ENCODE results near the gene CCDC188. TPM values are rescaled to one million over a fixed set of nuclear protein-coding genes. Genes with fewer than 3 reads are reported as not detected.

CCDC188 gene
- total and polyA plus RNA-seq, 2 of the 8 experiments (the other 6 are each of a cell fraction or from before 2014, with no cell fraction given), result not detected

DNA sequence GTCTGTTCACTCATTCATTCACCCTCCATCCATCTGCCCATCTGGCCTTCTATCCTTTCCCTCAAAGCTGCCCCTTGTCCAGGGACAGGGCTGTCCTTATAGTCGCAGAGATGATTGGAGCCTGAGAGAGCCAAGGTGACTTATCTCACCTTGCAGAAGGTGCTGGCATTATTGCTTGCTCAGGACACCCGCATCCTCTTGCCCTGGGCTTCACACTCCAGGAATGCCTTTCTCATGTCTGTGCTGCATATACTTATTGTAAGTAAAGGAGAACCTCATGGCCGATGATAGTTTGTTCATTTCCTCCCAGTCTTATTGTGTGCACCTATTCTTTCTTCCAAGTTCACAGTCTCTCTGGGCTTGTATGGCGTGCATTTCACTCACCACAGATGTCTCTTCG is 49.1 kb upstream of the CCDC188 start:
- POLR2A ChIA-PET (ENCODE audit: partially characterized antibody), result no interaction called here

More for the DNA sequence above, 49.1 kb upstream of the CCDC188 start:
- no peak overlapping the region for H3K14ac ChIP-seq (ENCODE audit: insufficient read length)
- no peak overlapping the region for H3K56ac ChIP-seq (replicated peaks; ENCODE audit: insufficient read length, low read depth, low read length)
- no peaks in the 10 kb centered on the region for H3K27me3 ChIP-seq (replicated peaks in 1 of 4; ENCODE audit: control insufficient read depth in 3 of 4, extremely low read depth in 1 of 4, insufficient read depth in 3 of 4, low read length in 3 of 4)
- no peak for FAIRE-seq
- no peak overlapping the region for H3K4me3 ChIP-seq (ENCODE audit: extremely low read depth in 1 of 4, insufficient read depth in 2 of 4, low read depth in 3 of 4, low read length in 4 of 4)
- no peak overlapping the region for H2AK5ac ChIP-seq (ENCODE audit: low read depth, low read length)
- no peak overlapping the region for H3K27ac ChIP-seq (ENCODE audit: low read depth, low read length)
- H3K4me2 ChIP-seq (ENCODE audit: insufficient read depth in 1 of 2, low read depth in 2 of 2, low read length in 2 of 2), result no peak overlapping the region
- H3K36me3 ChIP-seq (ENCODE audit: control insufficient read depth in 2 of 4, insufficient read depth in 4 of 4, low read length in 3 of 4), result no peaks in the 10 kb centered on the region
- H3K4ac ChIP-seq (replicated peaks; ENCODE audit: insufficient read length, low read depth, low read length), result no peak overlapping the region
- no peak overlapping the region for H2BK15ac ChIP-seq (ENCODE audit: low read length)
- H4K20me1 ChIP-seq (replicated peaks in 1 of 2; ENCODE audit: control insufficient read depth in 1 of 2, insufficient read depth in 2 of 2, low read length in 2 of 2), result no peaks in the 10 kb centered on the region
- CTCF ChIA-PET (ENCODE audit: partially characterized antibody), result interaction anchor here (1.0 to 5.5 kb wide), 3 partner anchors 13 to 39 kb away, joined by 3 to 27 read pairs (median 3); no protein-coding TSS in a partner anchor
- no peak overlapping the region for H3K9ac ChIP-seq (replicated peaks in 1 of 4; ENCODE audit: extremely low read depth in 1 of 4, low read depth in 3 of 4, low read length in 3 of 4)
- TF ChIP-seq TAF7 (optimal IDR thresholded peaks at IDR 0.05; ENCODE audit: borderline replicate concordance, low read depth, low read length) (no peak), MAX (IDR thresholded peaks at IDR 0.05) (no peak), CHD1 (IDR thresholded peaks at IDR 0.05; ENCODE audit: low read depth, low read length) (no peak), KDM4A (IDR thresholded peaks at IDR 0.05; ENCODE audit: low read depth, low read length, severe bottlenecking) (no peak)
- H3K79me2 ChIP-seq (ENCODE audit: control insufficient read depth in 1 of 2, insufficient read depth in 2 of 2, low read length in 2 of 2), result no peaks in the 10 kb centered on the region
- DNase-seq (ENCODE audit: low read depth in 1 of 2, low spot score in 2 of 2), result no peak
- H3K23ac ChIP-seq (ENCODE audit: insufficient read length), result no peak overlapping the region
- H3K4me1 ChIP-seq (replicated peaks in 1 of 4; ENCODE audit: control insufficient read depth in 3 of 4, insufficient read depth in 4 of 4, low read length in 3 of 4), result peaks cover 0 to 16% (median 11%) of the 10 kb centered on the region in 4 experiments; a peak in 6 of 7 replicates
- H2AFZ ChIP-seq (ENCODE audit: low read length), result no peak overlapping the region
- H4K91ac ChIP-seq (replicated peaks; ENCODE audit: insufficient read length, low read length), result no peak overlapping the region
- no peak overlapping the region for H2BK5ac ChIP-seq (ENCODE audit: low read depth, low read length)
- no peak overlapping the region for H3K18ac ChIP-seq (ENCODE audit: extremely low read depth, low read length)
- H4K8ac ChIP-seq (ENCODE audit: extremely low read depth, insufficient read depth, low read length), result no peak overlapping the region
- peaks cover 6% of the 10 kb centered on the region; the same call in 1 of the 2 replicates for H3K23me2 ChIP-seq (ENCODE audit: low read depth, low read length)
- no peak overlapping the region for H2BK12ac ChIP-seq (ENCODE audit: low read depth, low read length)
- no peak overlapping the region for H4K5ac ChIP-seq (ENCODE audit: insufficient read length, low read depth, low read length)
- no peak overlapping the region for H2BK20ac ChIP-seq (ENCODE audit: low read length)
- WGBS, 2 experiments (ENCODE audit: extremely low coverage in 1 of 2, insufficient coverage in 1 of 2, insufficient read length in 1 of 2, insufficient replicate concordance in 2 of 2, low coverage in 1 of 2, low lambda C conversion rate in 2 of 2, missing lambda C conversion rate in 1 of 2), result 86% methylated on average over 5 of the region's 5 CpGs; no CpG with 5 or more reads in 1 of the 2 experiments
- no peaks in the 10 kb centered on the region for H3K79me1 ChIP-seq (ENCODE audit: low read depth, low read length)
- H2BK120ac ChIP-seq (replicated peaks; ENCODE audit: low read depth, low read length), result no peak overlapping the region
- H3K9me3 ChIP-seq (ENCODE audit: insufficient read depth in 2 of 2, low read depth in 1 of 2, low read length in 1 of 2), result no peaks in the 10 kb centered on the region
